Measurements from ENCODE around the gene SPATA9. TPM values are rescaled to one million over a fixed set of nuclear protein-coding genes. Genes with fewer than 3 reads are reported as not detected.

SPATA9 gene
- total and polyA plus RNA-seq, 2 of the 8 experiments (the other 6 are each of a cell fraction or from before 2014, with no cell fraction given) = not detected

DNA sequence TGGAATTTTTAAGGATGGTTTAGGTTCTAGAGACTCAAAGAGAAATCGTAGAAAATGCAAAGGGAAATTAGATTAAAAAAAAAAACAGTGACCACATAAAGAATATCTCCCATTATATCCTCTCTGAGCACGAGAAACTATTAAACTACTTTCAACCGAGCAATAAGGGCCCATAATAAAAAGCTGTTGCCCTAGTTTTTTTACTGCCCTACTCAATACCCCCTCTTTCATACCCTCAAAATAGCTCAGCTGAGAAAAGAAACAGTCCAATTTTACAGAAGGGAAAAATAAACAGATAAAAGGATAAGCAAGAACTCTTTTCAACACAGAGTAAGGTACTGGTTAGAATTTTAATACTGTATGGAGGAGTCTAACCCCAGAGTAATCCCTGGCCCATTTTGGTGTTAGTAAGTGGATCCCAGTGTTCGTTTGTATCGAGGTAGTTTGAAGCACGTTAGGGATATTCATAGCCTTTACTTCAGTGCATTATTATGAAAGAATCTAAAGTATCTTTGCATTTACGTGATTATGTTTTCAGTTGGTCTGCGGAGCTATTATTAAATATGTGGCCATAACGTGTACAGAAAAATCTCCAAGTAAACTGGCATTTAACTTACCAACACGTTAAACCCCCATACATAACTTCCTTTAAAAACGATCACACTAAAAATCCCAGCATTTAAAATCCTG, 47.4 kb upstream of the SPATA9 start:
- DNase-seq (ENCODE audit: low read depth in 1 of 2, low spot score in 2 of 2) (no peak), FAIRE-seq (no peak)
- Histone ChIP-seq H3K4me2 (ENCODE audit: insufficient read depth in 1 of 2, low read depth in 2 of 2, low read length in 2 of 2) (peak overlapping the region; percentile 89 to 92), H3K56ac (replicated peaks; ENCODE audit: insufficient read length, low read depth, low read length) (no peak overlapping the region), H2BK12ac (ENCODE audit: low read depth, low read length) (no peak overlapping the region), H4K20me1 (replicated peaks in 1 of 2; ENCODE audit: control insufficient read depth in 1 of 2, insufficient read depth in 2 of 2, low read length in 2 of 2) (no peaks in the 10 kb centered on the region), H3K27ac (ENCODE audit: low read depth, low read length) (no peak overlapping the region), H3K79me1 (ENCODE audit: low read depth, low read length) (no peaks in the 10 kb centered on the region), H2BK20ac (ENCODE audit: low read length) (no peak overlapping the region), H4K5ac (ENCODE audit: insufficient read length, low read depth, low read length) (no peak overlapping the region), H3K4me3 (ENCODE audit: extremely low read depth in 1 of 4, insufficient read depth in 2 of 4, low read depth in 3 of 4, low read length in 4 of 4) (peak overlapping the region; percentile 78 to 84 (median 82); a peak in 7 of 8 replicates), H3K4ac (replicated peaks; ENCODE audit: insufficient read length, low read depth, low read length) (no peak overlapping the region), H3K27me3 (replicated peaks in 1 of 4; ENCODE audit: control insufficient read depth in 3 of 4, extremely low read depth in 1 of 4, insufficient read depth in 3 of 4, low read length in 3 of 4) (peaks cover 1 to 43% (median 19%) of the 10 kb centered on the region in 4 experiments), H3K9ac (replicated peaks in 1 of 4; ENCODE audit: extremely low read depth in 1 of 4, low read depth in 3 of 4, low read length in 3 of 4) (no peak overlapping the region; a peak in 1 of 7 replicates), H3K23me2 (ENCODE audit: low read depth, low read length) (peaks cover 6% of the 10 kb centered on the region), H3K79me2 (ENCODE audit: control insufficient read depth in 1 of 2, insufficient read depth in 2 of 2, low read length in 2 of 2) (no peaks in the 10 kb centered on the region), H3K23ac (ENCODE audit: insufficient read length) (no peak overlapping the region), H3K36me3 (ENCODE audit: control insufficient read depth in 2 of 4, insufficient read depth in 4 of 4, low read length in 3 of 4) (no peaks in the 10 kb centered on the region), H3K9me3 (ENCODE audit: insufficient read depth in 2 of 2, low read depth in 1 of 2, low read length in 1 of 2) (no peaks in the 10 kb centered on the region), H2BK15ac (ENCODE audit: low read length) (no peak overlapping the region), H2BK120ac (replicated peaks; ENCODE audit: low read depth, low read length) (no peak overlapping the region), H4K91ac (replicated peaks; ENCODE audit: insufficient read length, low read length) (no peak overlapping the region), H2AFZ (ENCODE audit: low read length) (no peak overlapping the region), H3K4me1 (replicated peaks in 1 of 4; ENCODE audit: control insufficient read depth in 3 of 4, insufficient read depth in 4 of 4, low read length in 3 of 4) (peaks cover 0 to 12% (median 8%) of the 10 kb centered on the region in 4 experiments; a peak in 5 of 7 replicates), H4K8ac (ENCODE audit: extremely low read depth, insufficient read depth, low read length) (no peak overlapping the region), H2AK5ac (ENCODE audit: low read depth, low read length) (no peak overlapping the region), H3K14ac (ENCODE audit: insufficient read length) (no peak overlapping the region), H3K18ac (ENCODE audit: extremely low read depth, low read length) (no peak overlapping the region), H2BK5ac (ENCODE audit: low read depth, low read length) (no peak overlapping the region)
- POLR2A ChIA-PET (ENCODE audit: partially characterized antibody) = interaction anchor here (0.9 to 2.8 kb wide), 7 partner anchors 9 to 105 kb away, joined by 3 to 24 read pairs (median 4); partner anchors contain the start of genes GLRX and RFESD
- TF ChIP-seq, protein P1, sequence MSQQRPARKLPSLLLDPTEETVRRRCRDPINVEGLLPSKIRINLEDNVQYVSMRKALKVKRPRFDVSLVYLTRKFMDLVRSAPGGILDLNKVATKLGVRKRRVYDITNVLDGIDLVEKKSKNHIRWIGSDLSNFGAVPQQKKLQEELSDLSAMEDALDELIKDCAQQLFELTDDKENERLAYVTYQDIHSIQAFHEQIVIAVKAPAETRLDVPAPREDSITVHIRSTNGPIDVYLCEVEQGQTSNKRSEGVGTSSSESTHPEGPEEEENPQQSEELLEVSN (IDR thresholded peaks at IDR 0.05) = no peak
- TF ChIP-seq FOSL1 (IDR thresholded peaks at IDR 0.05; ENCODE audit: insufficient read depth, low read depth, low read length) (no peak), SUZ12 (IDR thresholded peaks at IDR 0.05; ENCODE audit: low read length) (no peak), RFX5 (IDR thresholded peaks at IDR 0.05; ENCODE audit: borderline replicate concordance, low read depth, low read length) (no peak), EZH2 (IDR thresholded peaks at IDR 0.05; ENCODE audit: low read depth, low read length, severe bottlenecking) (no peak)
- WGBS, 2 experiments (ENCODE audit: extremely low coverage in 1 of 2, insufficient coverage in 1 of 2, insufficient read length in 1 of 2, insufficient replicate concordance in 2 of 2, low coverage in 1 of 2, low lambda C conversion rate in 2 of 2, missing lambda C conversion rate in 1 of 2) = 25% methylated on average over 11 of the region's 11 CpGs; no CpG with 5 or more reads in 1 of the 2 experiments
- CTCF ChIA-PET (ENCODE audit: partially characterized antibody) = interaction anchor here (0.8 to 2.3 kb wide), 10 partner anchors 18 to 607 kb away, joined by 3 to 13 read pairs (median 3); partner anchors contain the start of gene RFESD
